ENCODE measurements around the gene ACIN1.

DNA sequence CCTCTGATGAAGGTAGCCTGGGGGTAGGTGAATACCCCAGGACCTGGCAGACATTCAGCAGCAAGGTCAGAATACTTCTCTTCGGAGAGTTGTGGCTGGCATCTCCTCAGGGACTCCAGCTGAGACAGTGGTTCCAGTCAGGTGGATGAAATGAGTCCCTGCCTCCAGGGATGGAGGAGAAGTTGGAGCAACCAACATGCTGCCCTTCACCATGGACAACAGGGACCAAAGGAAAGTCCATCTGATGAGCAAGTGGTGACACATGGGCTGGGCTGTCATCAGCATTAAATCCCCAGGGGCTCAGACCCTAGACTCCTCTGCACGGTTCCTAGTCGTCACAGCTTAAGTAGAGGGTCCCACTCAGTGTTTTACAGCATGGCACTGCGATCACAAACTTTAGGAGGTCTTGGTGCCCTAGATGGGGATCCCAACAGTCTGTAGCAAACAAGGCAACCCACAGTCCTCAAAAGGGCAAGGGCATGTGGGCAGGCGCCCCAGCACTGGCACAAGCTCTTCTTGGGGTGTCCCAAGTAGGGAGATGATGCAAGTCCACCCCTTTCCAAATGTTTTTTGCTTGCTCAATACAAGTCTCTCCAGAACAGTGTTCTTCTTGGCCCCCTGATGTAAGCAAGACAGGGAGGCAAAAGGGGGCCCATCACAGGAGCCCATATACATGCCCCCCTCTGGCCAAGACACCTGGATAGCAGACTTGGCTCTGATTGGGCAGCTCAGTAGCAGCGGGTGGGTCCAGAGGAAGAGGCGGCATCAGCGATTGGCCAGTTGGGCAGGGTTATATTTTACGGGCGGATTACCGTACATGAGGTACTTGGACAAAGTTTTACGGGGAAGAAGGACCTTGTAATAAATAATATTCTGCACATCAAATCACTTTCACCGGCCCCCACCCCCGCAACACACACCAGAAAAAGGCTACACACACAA lies 26.8 kb downstream of the ACIN1 start:
- TF ChIP-seq CEBPB (IDR thresholded peaks at IDR 0.05) (no peak), TCF12 (IDR thresholded peaks at IDR 0.05; ENCODE audit: low read depth) (no peak)
- TF ChIP-seq, protein P1, sequence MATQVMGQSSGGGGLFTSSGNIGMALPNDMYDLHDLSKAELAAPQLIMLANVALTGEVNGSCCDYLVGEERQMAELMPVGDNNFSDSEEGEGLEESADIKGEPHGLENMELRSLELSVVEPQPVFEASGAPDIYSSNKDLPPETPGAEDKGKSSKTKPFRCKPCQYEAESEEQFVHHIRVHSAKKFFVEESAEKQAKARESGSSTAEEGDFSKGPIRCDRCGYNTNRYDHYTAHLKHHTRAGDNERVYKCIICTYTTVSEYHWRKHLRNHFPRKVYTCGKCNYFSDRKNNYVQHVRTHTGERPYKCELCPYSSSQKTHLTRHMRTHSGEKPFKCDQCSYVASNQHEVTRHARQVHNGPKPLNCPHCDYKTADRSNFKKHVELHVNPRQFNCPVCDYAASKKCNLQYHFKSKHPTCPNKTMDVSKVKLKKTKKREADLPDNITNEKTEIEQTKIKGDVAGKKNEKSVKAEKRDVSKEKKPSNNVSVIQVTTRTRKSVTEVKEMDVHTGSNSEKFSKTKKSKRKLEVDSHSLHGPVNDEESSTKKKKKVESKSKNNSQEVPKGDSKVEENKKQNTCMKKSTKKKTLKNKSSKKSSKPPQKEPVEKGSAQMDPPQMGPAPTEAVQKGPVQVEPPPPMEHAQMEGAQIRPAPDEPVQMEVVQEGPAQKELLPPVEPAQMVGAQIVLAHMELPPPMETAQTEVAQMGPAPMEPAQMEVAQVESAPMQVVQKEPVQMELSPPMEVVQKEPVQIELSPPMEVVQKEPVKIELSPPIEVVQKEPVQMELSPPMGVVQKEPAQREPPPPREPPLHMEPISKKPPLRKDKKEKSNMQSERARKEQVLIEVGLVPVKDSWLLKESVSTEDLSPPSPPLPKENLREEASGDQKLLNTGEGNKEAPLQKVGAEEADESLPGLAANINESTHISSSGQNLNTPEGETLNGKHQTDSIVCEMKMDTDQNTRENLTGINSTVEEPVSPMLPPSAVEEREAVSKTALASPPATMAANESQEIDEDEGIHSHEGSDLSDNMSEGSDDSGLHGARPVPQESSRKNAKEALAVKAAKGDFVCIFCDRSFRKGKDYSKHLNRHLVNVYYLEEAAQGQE (IDR thresholded peaks at IDR 0.05; ENCODE audit: low read depth), result no peak

All from Ishikawa (cell line).